WTC11 (cell line): Measurements from ENCODE around the gene ZNF530. TPM values are rescaled to one million over a fixed set of nuclear protein-coding genes. Genes with fewer than 3 reads are reported as not detected.

Source experiments
- ATAC-seq: fragments of 200-7000 bp; cut with Tn5 transposase; 2 replicates; pipeline ENCODE4 v1.10.0; 2021; ENCODE audit warnings: mild to moderate bottlenecking, moderate library complexity
- CTCF ChIA-PET: fragments of 300-600 bp; sonication (Branson Sonifier 250); formaldehyde crosslinking; loops from one replicate; lab custom pipeline; 2021; ENCODE audit warnings: antibody characterized with exemption; lab: Charles Lee
- POLR2A ChIA-PET: fragments of 350-600 bp; sonication (Branson Sonifier 250); formaldehyde crosslinking; loops from one replicate; lab custom pipeline; 2021; ENCODE audit warnings: antibody characterized with exemption; lab: Charles Lee
- DNase-seq: peaks from one replicate; pipeline ENCODE4 v3.0.0; 2021; ENCODE audit warnings: low spot score
- H3K27ac Mint-ChIP-seq: 2 replicates; pipeline ENCODE4 v1.8.0; 2021; ENCODE audit warnings: mixed read lengths
- H3K27me3 Mint-ChIP-seq: 2 replicates; pipeline ENCODE4 v1.8.0; 2021; ENCODE audit warnings: low read depth, mild to moderate bottlenecking, moderate library complexity, mixed read lengths
- H3K36me3 Mint-ChIP-seq: 2 replicates; pipeline ENCODE4 v1.8.0; 2021; ENCODE audit warnings: mixed read lengths
- H3K4me1 Mint-ChIP-seq: 2 replicates; pipeline ENCODE4 v1.8.0; 2022; ENCODE audit warnings: mixed read lengths
- H3K4me3 Mint-ChIP-seq: 2 replicates; pipeline ENCODE4 v1.8.0; 2021; ENCODE audit warnings: mild to moderate bottlenecking, moderate library complexity, mixed read lengths
- H3K9me3 Mint-ChIP-seq: 2 replicates; pipeline ENCODE4 v1.8.0; 2021; ENCODE audit warnings: mixed read lengths
- ATF6 ChIP-seq: sonication (generic); formaldehyde crosslinking; IDR thresholded peaks from 2 replicates; pipeline ENCODE4 v1.8.1; 2023; ENCODE audit warnings: mild to moderate bottlenecking, missing genetic modification reagents
- CDX4 ChIP-seq: fragments of 250-450 bp; sonication (Bioruptor Pico); IDR thresholded peaks from 2 replicates; pipeline ENCODE4 v1.9.0; 2021; ENCODE audit warnings: moderate library complexity, mild to moderate bottlenecking, inconsistent platforms, borderline replicate concordance
- ELF4 ChIP-seq: sonication (generic); formaldehyde crosslinking; IDR thresholded peaks from 2 replicates; pipeline ENCODE4 v1.8.1; 2022; ENCODE audit warnings: low read depth, mild to moderate bottlenecking, moderate library complexity, missing genetic modification reagents
- GABPB1 ChIP-seq: sonication (generic); formaldehyde crosslinking; IDR thresholded peaks from 2 replicates; pipeline ENCODE4 v1.8.1; 2023; ENCODE audit warnings: mild to moderate bottlenecking, missing genetic modification reagents
- IRF2 ChIP-seq: sonication (generic); formaldehyde crosslinking; IDR thresholded peaks from 2 replicates; pipeline ENCODE4 v1.8.0; 2022; ENCODE audit warnings: low read depth, missing genetic modification reagents, borderline replicate concordance
- MAX ChIP-seq: sonication (generic); formaldehyde crosslinking; IDR thresholded peaks from 2 replicates; pipeline ENCODE4 v1.8.0; 2022; ENCODE audit warnings: mild to moderate bottlenecking, missing genetic modification reagents
- MYBL2 ChIP-seq: sonication (generic); formaldehyde crosslinking; IDR thresholded peaks from 2 replicates; pipeline ENCODE4 v1.8.1; 2023; ENCODE audit warnings: mild to moderate bottlenecking, moderate library complexity, missing genetic modification reagents
- NFATC4 ChIP-seq: fragments of 250-450 bp; sonication (Bioruptor Pico); IDR thresholded peaks from 2 replicates; pipeline ENCODE4 v1.9.0; 2021; ENCODE audit warnings: mild to moderate bottlenecking
- SMAD3 ChIP-seq: sonication (generic); formaldehyde crosslinking; IDR thresholded peaks from 2 replicates; pipeline ENCODE4 v1.8.0; 2022; ENCODE audit warnings: missing genetic modification reagents, mild to moderate bottlenecking, borderline replicate concordance
- SMAD4 ChIP-seq: sonication (generic); formaldehyde crosslinking; IDR thresholded peaks from 2 replicates; pipeline ENCODE4 v1.8.0; 2022; ENCODE audit warnings: mild to moderate bottlenecking, missing genetic modification reagents
- SOX15 ChIP-seq: fragments of 250-450 bp; sonication (Bioruptor Pico); IDR thresholded peaks from 2 replicates; pipeline ENCODE4 v1.9.0; 2021; ENCODE audit warnings: mild to moderate bottlenecking
- USF2 ChIP-seq: sonication (generic); formaldehyde crosslinking; IDR thresholded peaks from 2 replicates; pipeline ENCODE4 v1.8.1; 2023; ENCODE audit warnings: mild to moderate bottlenecking, missing genetic modification reagents, moderate library complexity
- ZNF121 ChIP-seq: sonication (generic); formaldehyde crosslinking; IDR thresholded peaks from 2 replicates; pipeline ENCODE4 v1.8.0; 2023; ENCODE audit warnings: missing genetic modification reagents
- ZNF232 ChIP-seq: sonication (generic); formaldehyde crosslinking; IDR thresholded peaks from 2 replicates; pipeline ENCODE4 v1.8.0; 2022; ENCODE audit warnings: mild to moderate bottlenecking, missing genetic modification reagents
- ZNF423 ChIP-seq: fragments of 250-450 bp; sonication (Bioruptor Pico); IDR thresholded peaks from 2 replicates; pipeline ENCODE4 v2.1.2; 2022; ENCODE audit warnings: mild to moderate bottlenecking, moderate library complexity
- total RNA-seq: library from RNA; stranded (reverse); gene quantifications from 3 replicates; pipeline ENCODE4 v1.2.3, GENCODE V29; 2021
- TF ChIP-seq, protein P1 (sequence below): sonication (generic); formaldehyde crosslinking; conservative IDR thresholded peaks from 2 replicates; pipeline ENCODE4 v1.8.1; 2023; ENCODE audit warnings: mild to moderate bottlenecking, low read depth, missing genetic modification reagents, moderate library complexity
- TF ChIP-seq, protein P2 (sequence below): sonication (generic); formaldehyde crosslinking; IDR thresholded peaks from 2 replicates; pipeline ENCODE4 v1.8.1; 2023; ENCODE audit warnings: mild to moderate bottlenecking, missing genetic modification reagents, borderline replicate concordance
- TF ChIP-seq, protein P3 (sequence below): fragments of 250-450 bp; sonication (Bioruptor Pico); IDR thresholded peaks from 2 replicates; pipeline ENCODE4 v1.8.0; 2021; ENCODE audit warnings: mild to moderate bottlenecking
- TF ChIP-seq, protein P4 (sequence below): sonication (generic); formaldehyde crosslinking; IDR thresholded peaks from 2 replicates; pipeline ENCODE4 v1.8.0; 2023; ENCODE audit warnings: missing genetic modification reagents

The ZNF530 gene
- total RNA-seq, 1 experiment from 2014 or later, result 11.2 TPM

GRCh38 chr19:57653689-57654088 lies 54.0 kb downstream of the ZNF530 start:
- Mint-ChIP-seq H3K27ac (no peak overlapping the region), H3K9me3 (peaks cover 25% of the 10 kb centered on the region), H3K4me1 (peaks cover 14% of the 10 kb centered on the region), H3K4me3 (no peak overlapping the region), H3K36me3 (no peaks in the 10 kb centered on the region), H3K27me3 (peaks cover 39% of the 10 kb centered on the region)
- DNase-seq (no peak), ATAC-seq (no peak)
- POLR2A ChIA-PET, result no interaction called here
- TF ChIP-seq GABPB1 (CRISPR knock-in tag), result no peak
- TF ChIP-seq SMAD4 (CRISPR knock-in tag), result no peak
- no peak for TF ChIP-seq ATF6 (CRISPR knock-in tag)
- TF ChIP-seq MAX, result no peak
- no peak for TF ChIP-seq MYBL2 (CRISPR knock-in tag)
- no peak for TF ChIP-seq ZNF121
- TF ChIP-seq IRF2 (CRISPR knock-in tag), result no peak
- no peak for TF ChIP-seq ZNF232
- TF ChIP-seq, protein P1, sequence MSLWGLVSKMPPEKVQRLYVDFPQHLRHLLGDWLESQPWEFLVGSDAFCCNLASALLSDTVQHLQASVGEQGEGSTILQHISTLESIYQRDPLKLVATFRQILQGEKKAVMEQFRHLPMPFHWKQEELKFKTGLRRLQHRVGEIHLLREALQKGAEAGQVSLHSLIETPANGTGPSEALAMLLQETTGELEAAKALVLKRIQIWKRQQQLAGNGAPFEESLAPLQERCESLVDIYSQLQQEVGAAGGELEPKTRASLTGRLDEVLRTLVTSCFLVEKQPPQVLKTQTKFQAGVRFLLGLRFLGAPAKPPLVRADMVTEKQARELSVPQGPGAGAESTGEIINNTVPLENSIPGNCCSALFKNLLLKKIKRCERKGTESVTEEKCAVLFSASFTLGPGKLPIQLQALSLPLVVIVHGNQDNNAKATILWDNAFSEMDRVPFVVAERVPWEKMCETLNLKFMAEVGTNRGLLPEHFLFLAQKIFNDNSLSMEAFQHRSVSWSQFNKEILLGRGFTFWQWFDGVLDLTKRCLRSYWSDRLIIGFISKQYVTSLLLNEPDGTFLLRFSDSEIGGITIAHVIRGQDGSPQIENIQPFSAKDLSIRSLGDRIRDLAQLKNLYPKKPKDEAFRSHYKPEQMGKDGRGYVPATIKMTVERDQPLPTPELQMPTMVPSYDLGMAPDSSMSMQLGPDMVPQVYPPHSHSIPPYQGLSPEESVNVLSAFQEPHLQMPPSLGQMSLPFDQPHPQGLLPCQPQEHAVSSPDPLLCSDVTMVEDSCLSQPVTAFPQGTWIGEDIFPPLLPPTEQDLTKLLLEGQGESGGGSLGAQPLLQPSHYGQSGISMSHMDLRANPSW (CRISPR knock-in tag), result no peak
- TF ChIP-seq, protein P2, sequence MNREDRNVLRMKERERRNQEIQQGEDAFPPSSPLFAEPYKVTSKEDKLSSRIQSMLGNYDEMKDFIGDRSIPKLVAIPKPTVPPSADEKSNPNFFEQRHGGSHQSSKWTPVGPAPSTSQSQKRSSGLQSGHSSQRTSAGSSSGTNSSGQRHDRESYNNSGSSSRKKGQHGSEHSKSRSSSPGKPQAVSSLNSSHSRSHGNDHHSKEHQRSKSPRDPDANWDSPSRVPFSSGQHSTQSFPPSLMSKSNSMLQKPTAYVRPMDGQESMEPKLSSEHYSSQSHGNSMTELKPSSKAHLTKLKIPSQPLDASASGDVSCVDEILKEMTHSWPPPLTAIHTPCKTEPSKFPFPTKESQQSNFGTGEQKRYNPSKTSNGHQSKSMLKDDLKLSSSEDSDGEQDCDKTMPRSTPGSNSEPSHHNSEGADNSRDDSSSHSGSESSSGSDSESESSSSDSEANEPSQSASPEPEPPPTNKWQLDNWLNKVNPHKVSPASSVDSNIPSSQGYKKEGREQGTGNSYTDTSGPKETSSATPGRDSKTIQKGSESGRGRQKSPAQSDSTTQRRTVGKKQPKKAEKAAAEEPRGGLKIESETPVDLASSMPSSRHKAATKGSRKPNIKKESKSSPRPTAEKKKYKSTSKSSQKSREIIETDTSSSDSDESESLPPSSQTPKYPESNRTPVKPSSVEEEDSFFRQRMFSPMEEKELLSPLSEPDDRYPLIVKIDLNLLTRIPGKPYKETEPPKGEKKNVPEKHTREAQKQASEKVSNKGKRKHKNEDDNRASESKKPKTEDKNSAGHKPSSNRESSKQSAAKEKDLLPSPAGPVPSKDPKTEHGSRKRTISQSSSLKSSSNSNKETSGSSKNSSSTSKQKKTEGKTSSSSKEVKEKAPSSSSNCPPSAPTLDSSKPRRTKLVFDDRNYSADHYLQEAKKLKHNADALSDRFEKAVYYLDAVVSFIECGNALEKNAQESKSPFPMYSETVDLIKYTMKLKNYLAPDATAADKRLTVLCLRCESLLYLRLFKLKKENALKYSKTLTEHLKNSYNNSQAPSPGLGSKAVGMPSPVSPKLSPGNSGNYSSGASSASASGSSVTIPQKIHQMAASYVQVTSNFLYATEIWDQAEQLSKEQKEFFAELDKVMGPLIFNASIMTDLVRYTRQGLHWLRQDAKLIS (CRISPR knock-in tag), result no peak
- TF ChIP-seq USF2 (CRISPR knock-in tag), result no peak
- no peak for TF ChIP-seq SMAD3 (CRISPR knock-in tag)
- TF ChIP-seq ZNF423 (CRISPR knock-in tag), result no peak
- CTCF ChIA-PET, result no interaction called here

- POLR2A ChIA-PET, result no interaction called here
- no peak for ATAC-seq
- TF ChIP-seq USF2 (CRISPR knock-in tag), result no peak
- TF ChIP-seq, protein P3, sequence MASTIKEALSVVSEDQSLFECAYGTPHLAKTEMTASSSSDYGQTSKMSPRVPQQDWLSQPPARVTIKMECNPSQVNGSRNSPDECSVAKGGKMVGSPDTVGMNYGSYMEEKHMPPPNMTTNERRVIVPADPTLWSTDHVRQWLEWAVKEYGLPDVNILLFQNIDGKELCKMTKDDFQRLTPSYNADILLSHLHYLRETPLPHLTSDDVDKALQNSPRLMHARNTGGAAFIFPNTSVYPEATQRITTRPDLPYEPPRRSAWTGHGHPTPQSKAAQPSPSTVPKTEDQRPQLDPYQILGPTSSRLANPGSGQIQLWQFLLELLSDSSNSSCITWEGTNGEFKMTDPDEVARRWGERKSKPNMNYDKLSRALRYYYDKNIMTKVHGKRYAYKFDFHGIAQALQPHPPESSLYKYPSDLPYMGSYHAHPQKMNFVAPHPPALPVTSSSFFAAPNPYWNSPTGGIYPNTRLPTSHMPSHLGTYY (CRISPR knock-in tag), result no peak
- no peak for TF ChIP-seq CDX4 (CRISPR knock-in tag)
- TF ChIP-seq, protein P1 (CRISPR knock-in tag), result no peak
- TF ChIP-seq NFATC4, result no peak
- TF ChIP-seq SOX15 (CRISPR knock-in tag), result no peak
- TF ChIP-seq ELF4 (CRISPR knock-in tag), result no peak
- TF ChIP-seq, protein P4, sequence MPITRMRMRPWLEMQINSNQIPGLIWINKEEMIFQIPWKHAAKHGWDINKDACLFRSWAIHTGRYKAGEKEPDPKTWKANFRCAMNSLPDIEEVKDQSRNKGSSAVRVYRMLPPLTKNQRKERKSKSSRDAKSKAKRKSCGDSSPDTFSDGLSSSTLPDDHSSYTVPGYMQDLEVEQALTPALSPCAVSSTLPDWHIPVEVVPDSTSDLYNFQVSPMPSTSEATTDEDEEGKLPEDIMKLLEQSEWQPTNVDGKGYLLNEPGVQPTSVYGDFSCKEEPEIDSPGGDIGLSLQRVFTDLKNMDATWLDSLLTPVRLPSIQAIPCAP (CRISPR knock-in tag), result no peak
These were observed 55.8 kb downstream of the ZNF530 start for GRCh38 chr19:57655443-57655842.

More at GRCh38 chr19:57655443-57655842, 55.8 kb downstream of the ZNF530 start:
- peaks cover 14% of the 10 kb centered on the region for H3K4me1 Mint-ChIP-seq
- CTCF ChIA-PET, result no interaction called here
- H3K27ac Mint-ChIP-seq, result no peak overlapping the region
- no peak for DNase-seq
- no peak overlapping the region for H3K4me3 Mint-ChIP-seq
- peaks cover 25% of the 10 kb centered on the region for H3K9me3 Mint-ChIP-seq
- H3K36me3 Mint-ChIP-seq, result no peaks in the 10 kb centered on the region
- peaks cover 53% of the 10 kb centered on the region for H3K27me3 Mint-ChIP-seq
